ENCODE results near the gene CPM. TPM values are rescaled to one million over a fixed set of nuclear protein-coding genes. Genes with fewer than 3 reads are reported as not detected.
A peak's percentile ranks its signal among the peaks of the same experiment; 100 is the strongest.

The CPM gene
- total RNA-seq, 1 experiment from 2014 or later = 3.1 TPM

DNA sequence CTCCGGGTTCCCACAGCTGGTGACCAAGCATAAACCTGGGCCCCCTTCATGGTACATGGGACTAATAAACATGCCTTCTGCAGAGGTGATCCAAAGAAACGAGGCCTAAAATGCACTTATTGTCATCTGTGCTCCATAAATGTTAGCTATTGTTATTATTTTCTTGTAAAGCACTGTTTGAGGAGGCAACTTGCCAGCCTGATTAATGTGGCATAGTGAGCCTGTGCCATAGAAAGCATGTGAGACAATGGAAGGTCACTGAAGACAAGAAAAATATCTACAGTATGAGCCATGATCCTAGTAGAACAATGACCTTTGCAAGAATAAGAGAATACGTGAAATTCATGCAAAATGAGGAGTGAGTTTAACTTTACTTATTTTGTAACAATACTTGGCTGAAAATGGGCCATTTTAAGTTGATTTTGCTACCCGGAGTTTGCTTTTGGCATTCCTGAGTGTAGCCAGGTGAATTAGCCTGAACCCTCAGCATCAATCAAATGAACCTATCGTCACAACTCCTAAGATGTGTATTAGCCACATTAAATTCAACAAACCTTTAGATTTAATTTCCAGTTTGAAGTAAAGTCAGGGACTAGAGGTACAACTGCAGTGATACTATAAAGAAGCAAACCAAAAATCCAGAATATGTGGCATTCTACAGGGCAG lies 52.2 kb downstream of the CPM start:
- POLR2A ChIA-PET (ENCODE audit: unreplicated experiment) = no interaction called here
- TF ChIP-seq EZH2 (IDR thresholded peaks at IDR 0.05; ENCODE audit: low read length, unreplicated experiment) = no peak
- TF ChIP-seq EZH2phosphoT487 (IDR thresholded peaks at IDR 0.05; ENCODE audit: borderline replicate concordance, low read length) = no peak
- TF ChIP-seq, protein P1, sequence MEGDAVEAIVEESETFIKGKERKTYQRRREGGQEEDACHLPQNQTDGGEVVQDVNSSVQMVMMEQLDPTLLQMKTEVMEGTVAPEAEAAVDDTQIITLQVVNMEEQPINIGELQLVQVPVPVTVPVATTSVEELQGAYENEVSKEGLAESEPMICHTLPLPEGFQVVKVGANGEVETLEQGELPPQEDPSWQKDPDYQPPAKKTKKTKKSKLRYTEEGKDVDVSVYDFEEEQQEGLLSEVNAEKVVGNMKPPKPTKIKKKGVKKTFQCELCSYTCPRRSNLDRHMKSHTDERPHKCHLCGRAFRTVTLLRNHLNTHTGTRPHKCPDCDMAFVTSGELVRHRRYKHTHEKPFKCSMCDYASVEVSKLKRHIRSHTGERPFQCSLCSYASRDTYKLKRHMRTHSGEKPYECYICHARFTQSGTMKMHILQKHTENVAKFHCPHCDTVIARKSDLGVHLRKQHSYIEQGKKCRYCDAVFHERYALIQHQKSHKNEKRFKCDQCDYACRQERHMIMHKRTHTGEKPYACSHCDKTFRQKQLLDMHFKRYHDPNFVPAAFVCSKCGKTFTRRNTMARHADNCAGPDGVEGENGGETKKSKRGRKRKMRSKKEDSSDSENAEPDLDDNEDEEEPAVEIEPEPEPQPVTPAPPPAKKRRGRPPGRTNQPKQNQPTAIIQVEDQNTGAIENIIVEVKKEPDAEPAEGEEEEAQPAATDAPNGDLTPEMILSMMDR (conservative IDR thresholded peaks at IDR 0.05; ENCODE audit: low read depth, low read length) = no peak
- H4K20me1 ChIP-seq (ENCODE audit: low read length) = no peaks in the 10 kb centered on the region

GRCh38 chr12:68878846-68879245 lies 54.1 kb downstream of the CPM start:
- POLR2A ChIA-PET (ENCODE audit: unreplicated experiment) = no interaction called here
- Histone ChIP-seq H3K27me3 (ENCODE audit: low read length) (no peaks in the 10 kb centered on the region), H3K9ac (ENCODE audit: low read length) (no peak overlapping the region), H3K79me2 (ENCODE audit: low read length) (no peaks in the 10 kb centered on the region), H3K27ac (ENCODE audit: low read length) (no peak overlapping the region), H3K4me3 (ENCODE audit: low read length) (no peak overlapping the region), H3K4me2 (ENCODE audit: low read length) (no peak overlapping the region), H3K9me3 (ENCODE audit: low read length) (peaks cover 7% of the 10 kb centered on the region; the same call in 1 of the 2 replicates), H3K36me3 (ENCODE audit: low read depth, low read length) (peaks cover 4% of the 10 kb centered on the region; the same call in 1 of the 2 replicates), H3K9me2 (replicated peaks; ENCODE audit: low read length) (no peaks in the 10 kb centered on the region), H4K20me1 (ENCODE audit: low read length) (no peaks in the 10 kb centered on the region), H3F3A (ENCODE audit: low read length, unreplicated experiment) (no peaks in the 10 kb centered on the region), H2AFZ (ENCODE audit: low read length) (no peak overlapping the region), H3K4me1 (ENCODE audit: insufficient read depth, low read length) (no peaks in the 10 kb centered on the region)
- TF ChIP-seq, protein P1 (conservative IDR thresholded peaks at IDR 0.05; ENCODE audit: low read depth, low read length) = no peak
- TF ChIP-seq EZH2phosphoT487 (IDR thresholded peaks at IDR 0.05; ENCODE audit: borderline replicate concordance, low read length) (no peak), EZH2 (IDR thresholded peaks at IDR 0.05; ENCODE audit: low read length, unreplicated experiment) (no peak)
- no TSS peak for BruUV-seq (replicated peaks)
- CTCF ChIA-PET = no interaction called here
- no peak for DNase-seq
- intact Hi-C loops (cut with micrococcal nuclease) = no loop called here
- no peak for ATAC-seq

More for the DNA sequence above, 52.2 kb downstream of the CPM start:
- Histone ChIP-seq H3K36me3 (ENCODE audit: low read depth, low read length) (peaks cover 4% of the 10 kb centered on the region; the same call in 1 of the 2 replicates), H3K4me2 (ENCODE audit: low read length) (no peak overlapping the region), H2AFZ (ENCODE audit: low read length) (no peak overlapping the region), H3K79me2 (ENCODE audit: low read length) (no peaks in the 10 kb centered on the region), H3F3A (ENCODE audit: low read length, unreplicated experiment) (no peaks in the 10 kb centered on the region), H3K27me3 (ENCODE audit: low read length) (no peaks in the 10 kb centered on the region), H3K27ac (ENCODE audit: low read length) (no peak overlapping the region), H3K9me3 (ENCODE audit: low read length) (peaks cover 7% of the 10 kb centered on the region; the same call in 1 of the 2 replicates), H3K4me1 (ENCODE audit: insufficient read depth, low read length) (no peaks in the 10 kb centered on the region), H3K9me2 (replicated peaks; ENCODE audit: low read length) (no peaks in the 10 kb centered on the region), H3K4me3 (ENCODE audit: low read length) (no peak overlapping the region), H3K9ac (ENCODE audit: low read length) (no peak overlapping the region)
- no TSS peak for BruUV-seq (replicated peaks)
- DNase-seq = peak; percentile 13
- intact Hi-C loops (cut with micrococcal nuclease) = no loop called here
- CTCF ChIA-PET = no interaction called here
- peak; percentile 42; the same call in 1 of the 2 replicates for ATAC-seq

GRCh38 chr12:68878283-68878682 lies 54.7 kb downstream of the CPM start:
- H3K27ac ChIP-seq (ENCODE audit: low read length) = no peak overlapping the region
- no peak overlapping the region for H3K9ac ChIP-seq (ENCODE audit: low read length)
- no peaks in the 10 kb centered on the region for H3K27me3 ChIP-seq (ENCODE audit: low read length)
- ATAC-seq = no peak
- H4K20me1 ChIP-seq (ENCODE audit: low read length) = no peaks in the 10 kb centered on the region
- DNase-seq = no peak
- intact Hi-C loops (cut with micrococcal nuclease) = no loop called here
- no peaks in the 10 kb centered on the region for H3F3A ChIP-seq (ENCODE audit: low read length, unreplicated experiment)
- H2AFZ ChIP-seq (ENCODE audit: low read length) = no peak overlapping the region
- H3K9me3 ChIP-seq (ENCODE audit: low read length) = peaks cover 7% of the 10 kb centered on the region; the same call in 1 of the 2 replicates
- no peak overlapping the region for H3K4me3 ChIP-seq (ENCODE audit: low read length)
- H3K4me1 ChIP-seq (ENCODE audit: insufficient read depth, low read length) = no peaks in the 10 kb centered on the region
- no peak overlapping the region for H3K4me2 ChIP-seq (ENCODE audit: low read length)
- BruUV-seq (replicated peaks) = no TSS peak
- POLR2A ChIA-PET (ENCODE audit: unreplicated experiment) = no interaction called here
- CTCF ChIA-PET = no interaction called here
- TF ChIP-seq, protein P1 (conservative IDR thresholded peaks at IDR 0.05; ENCODE audit: low read depth, low read length) = no peak
- TF ChIP-seq EZH2 (IDR thresholded peaks at IDR 0.05; ENCODE audit: low read length, unreplicated experiment) (no peak), EZH2phosphoT487 (IDR thresholded peaks at IDR 0.05; ENCODE audit: borderline replicate concordance, low read length) (no peak)
- H3K79me2 ChIP-seq (ENCODE audit: low read length) = no peaks in the 10 kb centered on the region
- peaks cover 4% of the 10 kb centered on the region; the same call in 1 of the 2 replicates for H3K36me3 ChIP-seq (ENCODE audit: low read depth, low read length)
- H3K9me2 ChIP-seq (replicated peaks; ENCODE audit: low read length) = no peaks in the 10 kb centered on the region
